ENCODE measurements around the gene GEMIN7. TPM values are rescaled to one million over a fixed set of nuclear protein-coding genes. Genes with fewer than 3 reads are reported as not detected.

The GEMIN7 gene
- total and polyA plus RNA-seq, 2 of the 13 experiments (the other 11 are each of a cell fraction or from before 2014, with no cell fraction given), result 24.1 to 30.6 TPM

DNA sequence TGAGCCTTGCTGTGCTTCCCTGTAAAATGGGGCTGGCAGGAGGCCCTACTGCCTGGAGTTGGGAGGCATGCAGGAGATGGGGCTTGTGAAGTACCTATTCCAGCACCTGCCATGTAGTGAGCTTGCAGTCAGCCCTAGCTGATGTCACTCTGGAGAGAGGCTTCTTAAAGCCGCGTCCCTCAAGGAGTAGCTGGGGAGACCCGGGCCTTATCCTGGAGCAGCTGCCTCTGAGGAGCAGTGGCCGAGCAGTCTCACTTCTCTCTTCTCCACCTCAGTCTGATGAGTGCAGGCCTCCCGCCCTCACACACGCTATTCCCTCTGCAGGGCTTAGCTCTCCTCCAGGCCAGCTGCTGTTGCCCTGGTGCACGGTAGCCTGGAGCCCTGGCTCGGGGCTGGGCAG, 22.2 kb upstream of the GEMIN7 start:
- H2AFZ ChIP-seq (ENCODE audit: low read length), result no peak overlapping the region
- WGBS (ENCODE audit: low lambda C conversion rate), result 98% methylated on average over 8 of the region's 8 CpGs
- H3K36me3 ChIP-seq (replicated peaks in 1 of 2; ENCODE audit: control insufficient read depth in 1 of 2, insufficient read depth in 2 of 2, low read length in 2 of 2), result peaks cover 64 to 92% of the 10 kb centered on the region in 2 experiments
- H3K9ac ChIP-seq (ENCODE audit: insufficient read depth, low read depth, low read length), result no peak overlapping the region
- H3K4me1 ChIP-seq (ENCODE audit: insufficient read depth, low read length), result no peaks in the 10 kb centered on the region
- intact Hi-C loops (cut with micrococcal nuclease; ENCODE audit: unreplicated experiment) (no loop called here), in situ Hi-C loops (cut with HindIII; ENCODE audit: extremely low pct_ligation_motif_present, low pct_unique_long_range_greater_than_20kb) (no loop called here)
- ATAC-seq (no peak), DNase-seq (ENCODE audit: low spot score) (no peak), FAIRE-seq (no peak)
- H3K9me3 ChIP-seq (ENCODE audit: low read length), result no peaks in the 10 kb centered on the region
- H3K27ac ChIP-seq (ENCODE audit: extremely low read length, insufficient read depth, low read length), result no peak overlapping the region
- ChIA-PET CTCF (ENCODE audit: low intra/inter-chr PET ratio, low total read pairs) (no interaction called here), POLR2A (interaction anchor here (1.0 to 1.2 kb wide), 2 partner anchors 18 to 20 kb away, joined by 3 to 5 read pairs; partner anchors contain the start of gene CLASRP)
- peaks cover 5% of the 10 kb centered on the region for H3K79me2 ChIP-seq (ENCODE audit: insufficient read depth, low read length)
- BruUV-seq (replicated peaks), result no TSS peak
- peaks cover 8% of the 10 kb centered on the region; the same call in 1 of the 2 replicates for H4K20me1 ChIP-seq (ENCODE audit: insufficient read depth, low read length)
- H3K4me3 ChIP-seq (replicated peaks in 1 of 3; ENCODE audit: insufficient read depth in 1 of 3, low read depth in 2 of 3, low read length in 3 of 3), result no peak overlapping the region
- no peak overlapping the region for H3K4me2 ChIP-seq (ENCODE audit: low read depth, low read length)
- TF ChIP-seq ZNF296 (CRISPR knock-in tag; conservative IDR thresholded peaks at IDR 0.05), result no peak
- TF ChIP-seq, protein P1, sequence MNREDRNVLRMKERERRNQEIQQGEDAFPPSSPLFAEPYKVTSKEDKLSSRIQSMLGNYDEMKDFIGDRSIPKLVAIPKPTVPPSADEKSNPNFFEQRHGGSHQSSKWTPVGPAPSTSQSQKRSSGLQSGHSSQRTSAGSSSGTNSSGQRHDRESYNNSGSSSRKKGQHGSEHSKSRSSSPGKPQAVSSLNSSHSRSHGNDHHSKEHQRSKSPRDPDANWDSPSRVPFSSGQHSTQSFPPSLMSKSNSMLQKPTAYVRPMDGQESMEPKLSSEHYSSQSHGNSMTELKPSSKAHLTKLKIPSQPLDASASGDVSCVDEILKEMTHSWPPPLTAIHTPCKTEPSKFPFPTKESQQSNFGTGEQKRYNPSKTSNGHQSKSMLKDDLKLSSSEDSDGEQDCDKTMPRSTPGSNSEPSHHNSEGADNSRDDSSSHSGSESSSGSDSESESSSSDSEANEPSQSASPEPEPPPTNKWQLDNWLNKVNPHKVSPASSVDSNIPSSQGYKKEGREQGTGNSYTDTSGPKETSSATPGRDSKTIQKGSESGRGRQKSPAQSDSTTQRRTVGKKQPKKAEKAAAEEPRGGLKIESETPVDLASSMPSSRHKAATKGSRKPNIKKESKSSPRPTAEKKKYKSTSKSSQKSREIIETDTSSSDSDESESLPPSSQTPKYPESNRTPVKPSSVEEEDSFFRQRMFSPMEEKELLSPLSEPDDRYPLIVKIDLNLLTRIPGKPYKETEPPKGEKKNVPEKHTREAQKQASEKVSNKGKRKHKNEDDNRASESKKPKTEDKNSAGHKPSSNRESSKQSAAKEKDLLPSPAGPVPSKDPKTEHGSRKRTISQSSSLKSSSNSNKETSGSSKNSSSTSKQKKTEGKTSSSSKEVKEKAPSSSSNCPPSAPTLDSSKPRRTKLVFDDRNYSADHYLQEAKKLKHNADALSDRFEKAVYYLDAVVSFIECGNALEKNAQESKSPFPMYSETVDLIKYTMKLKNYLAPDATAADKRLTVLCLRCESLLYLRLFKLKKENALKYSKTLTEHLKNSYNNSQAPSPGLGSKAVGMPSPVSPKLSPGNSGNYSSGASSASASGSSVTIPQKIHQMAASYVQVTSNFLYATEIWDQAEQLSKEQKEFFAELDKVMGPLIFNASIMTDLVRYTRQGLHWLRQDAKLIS (CRISPR knock-in tag; IDR thresholded peaks at IDR 0.05), result no peak
- TF ChIP-seq SYNCRIP (IDR thresholded peaks at IDR 0.05; ENCODE audit: insufficient read depth, low read depth, low read length), result no peak
- TF ChIP-seq HDAC1 (CRISPR knock-in tag; IDR thresholded peaks at IDR 0.05), result no peak
- no peak for TF ChIP-seq SMAD3 (CRISPR knock-in tag; IDR thresholded peaks at IDR 0.05)
- TF ChIP-seq HHEX (CRISPR knock-in tag; IDR thresholded peaks at IDR 0.05), result no peak
- TF ChIP-seq MAF1 (CRISPR knock-in tag; IDR thresholded peaks at IDR 0.05; ENCODE audit: borderline replicate concordance), result no peak
- TF ChIP-seq SALL1 (CRISPR knock-in tag; IDR thresholded peaks at IDR 0.05), result no peak
- TF ChIP-seq SIX1 (CRISPR knock-in tag; IDR thresholded peaks at IDR 0.05; ENCODE audit: borderline replicate concordance), result no peak
- TF ChIP-seq NR2F6 (IDR thresholded peaks at IDR 0.05), result no peak
- TF ChIP-seq NR2F6 (CRISPR knock-in tag; IDR thresholded peaks at IDR 0.05), result no peak
- TF ChIP-seq CEBPB (IDR thresholded peaks at IDR 0.05; ENCODE audit: borderline replicate concordance, low read depth, low read length), result no peak
- no peak for TF ChIP-seq ZNF776 (CRISPR knock-in tag; IDR thresholded peaks at IDR 0.05)
- no peaks in the 10 kb centered on the region for H3K27me3 ChIP-seq (ENCODE audit: control insufficient read depth in 1 of 2, insufficient read depth in 2 of 2, low read length in 2 of 2)
